Activated T-cell treated with anti-CD3 and anti-CD28 coated beads, Interleukin-2, amount 50 U/mL, for 24 hours (primary cell): ENCODE results near the gene FITM1.
A peak's percentile ranks its signal among the peaks of the same experiment; 100 is the strongest.
"Not testable (repeated sequence)": the region's sequence is repeated elsewhere in the genome, so short reads cannot be mapped to it uniquely, and the experiment has no call there.

Experiments
- DNase-seq: peaks from one replicate; pipeline ENCODE4 v3.0.0-alpha.2; 2020
- H3K27ac Mint-ChIP-seq: 2 replicates; pipeline ENCODE4 v1.8.0; 2020; ENCODE audit warnings: mild to moderate bottlenecking, mixed read lengths
- H3K27me3 Mint-ChIP-seq: 2 replicates; pipeline ENCODE4 v1.8.0; 2020; ENCODE audit warnings: mixed read lengths
- H3K36me3 Mint-ChIP-seq: 2 replicates; pipeline ENCODE4 v1.8.0; 2020; ENCODE audit warnings: low read depth, mixed read lengths
- H3K4me1 Mint-ChIP-seq: 2 replicates; pipeline ENCODE4 v1.8.0; 2020; ENCODE audit warnings: low read depth, mixed read lengths
- H3K4me3 Mint-ChIP-seq: 2 replicates; pipeline ENCODE4 v1.8.0; 2020; ENCODE audit warnings: mild to moderate bottlenecking, moderate library complexity, mixed read lengths
- H3K9me3 Mint-ChIP-seq: 2 replicates; pipeline ENCODE4 v1.8.0; 2020; ENCODE audit warnings: mixed read lengths

Gene FITM1

DNA sequence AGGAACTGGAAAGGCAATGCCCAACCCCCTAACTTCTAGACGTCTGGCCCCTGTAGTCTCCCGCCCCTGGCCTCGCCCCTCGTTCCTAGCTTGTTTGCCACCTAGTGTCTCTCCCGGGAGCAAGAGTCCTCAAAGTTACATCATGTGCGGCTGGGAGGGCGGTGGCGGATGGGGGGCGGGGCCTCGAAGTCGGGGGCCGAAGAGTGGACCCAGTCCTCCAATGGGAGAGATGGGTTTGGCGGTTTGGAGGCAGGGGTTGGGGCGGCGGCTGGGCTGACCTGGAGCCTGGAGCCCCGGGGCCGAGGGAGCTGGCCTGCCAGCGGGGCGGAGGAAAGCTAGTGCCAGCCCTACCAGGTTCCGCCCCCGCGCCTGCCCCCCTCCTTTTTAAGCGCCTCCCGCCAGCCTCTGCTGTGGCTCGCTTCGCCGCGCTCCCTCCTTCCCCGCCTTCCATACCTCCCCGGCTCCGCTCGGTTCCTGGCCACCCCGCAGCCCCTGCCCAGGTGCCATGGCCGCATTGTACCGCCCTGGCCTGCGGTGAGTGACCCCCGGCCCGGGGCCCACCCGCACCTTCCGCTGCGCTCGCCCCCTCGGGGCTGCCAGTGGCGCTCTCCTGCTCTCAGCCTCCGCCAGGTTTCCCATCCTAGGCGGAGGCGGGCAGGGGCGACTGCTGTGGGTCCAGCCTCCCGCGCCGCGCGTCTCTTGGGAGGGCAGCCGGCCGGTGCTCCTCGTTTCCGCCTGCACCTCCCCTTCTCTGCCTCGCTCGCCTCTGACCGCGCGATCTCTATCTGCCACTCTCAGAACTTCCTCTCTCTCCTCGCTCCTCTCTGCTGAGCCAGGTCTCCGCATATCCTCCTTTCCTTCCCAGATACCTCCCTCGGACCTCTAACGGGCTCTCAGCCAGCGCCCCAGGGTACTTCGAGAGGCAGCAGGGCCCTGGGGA is 36.3 kb upstream of the FITM1 start, which contains the start of gene PCK2:
Gene PCK2, plus strand, starts transcription at position 411 of the 940 bp plus-strand sequence. Its CDS starts 95 bp downstream, at position 506.
- Mint-ChIP-seq H3K9me3 (no peaks in the 10 kb centered on the region), H3K4me1 (peaks cover 31% of the 10 kb centered on the region), H3K27ac (peak within 1 kb of the TSS; percentile 97), H3K4me3 (peak within 1 kb of the TSS; percentile 95), H3K36me3 (peaks cover 42% of the 10 kb centered on the region), H3K27me3 (no peaks in the 10 kb centered on the region)
- DNase-seq, result peak; percentile 91

DNA sequence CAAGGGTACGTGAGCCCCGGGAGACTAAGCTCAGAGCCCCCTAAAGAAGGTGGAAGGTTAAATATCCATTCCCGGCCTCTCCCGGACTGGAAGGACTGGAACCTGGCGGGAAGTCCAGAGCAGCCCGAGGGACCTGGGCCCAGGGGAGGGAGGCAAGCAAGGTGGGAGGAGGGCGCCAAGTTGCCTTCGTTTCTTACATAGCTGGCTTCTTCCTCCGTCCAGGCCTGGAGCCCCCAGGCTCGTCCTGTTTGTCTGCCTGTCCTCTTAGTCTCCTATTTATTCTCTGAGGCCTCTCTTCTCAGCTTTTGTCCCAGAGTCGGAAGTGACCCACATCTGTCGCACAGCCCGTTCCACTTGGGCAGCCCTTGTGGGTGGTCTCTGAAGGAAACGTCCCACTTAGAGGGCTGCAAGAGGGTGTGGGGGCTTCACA is 35.6 kb upstream of the FITM1 start:
- H3K27ac Mint-ChIP-seq, result peak overlapping the region; percentile 97
- H3K4me3 Mint-ChIP-seq, result peak overlapping the region; percentile 95
- no peak for DNase-seq
- peaks cover 49% of the 10 kb centered on the region for H3K36me3 Mint-ChIP-seq
- no peaks in the 10 kb centered on the region for H3K27me3 Mint-ChIP-seq
- peaks cover 30% of the 10 kb centered on the region for H3K4me1 Mint-ChIP-seq
- no peaks in the 10 kb centered on the region for H3K9me3 Mint-ChIP-seq

DNA sequence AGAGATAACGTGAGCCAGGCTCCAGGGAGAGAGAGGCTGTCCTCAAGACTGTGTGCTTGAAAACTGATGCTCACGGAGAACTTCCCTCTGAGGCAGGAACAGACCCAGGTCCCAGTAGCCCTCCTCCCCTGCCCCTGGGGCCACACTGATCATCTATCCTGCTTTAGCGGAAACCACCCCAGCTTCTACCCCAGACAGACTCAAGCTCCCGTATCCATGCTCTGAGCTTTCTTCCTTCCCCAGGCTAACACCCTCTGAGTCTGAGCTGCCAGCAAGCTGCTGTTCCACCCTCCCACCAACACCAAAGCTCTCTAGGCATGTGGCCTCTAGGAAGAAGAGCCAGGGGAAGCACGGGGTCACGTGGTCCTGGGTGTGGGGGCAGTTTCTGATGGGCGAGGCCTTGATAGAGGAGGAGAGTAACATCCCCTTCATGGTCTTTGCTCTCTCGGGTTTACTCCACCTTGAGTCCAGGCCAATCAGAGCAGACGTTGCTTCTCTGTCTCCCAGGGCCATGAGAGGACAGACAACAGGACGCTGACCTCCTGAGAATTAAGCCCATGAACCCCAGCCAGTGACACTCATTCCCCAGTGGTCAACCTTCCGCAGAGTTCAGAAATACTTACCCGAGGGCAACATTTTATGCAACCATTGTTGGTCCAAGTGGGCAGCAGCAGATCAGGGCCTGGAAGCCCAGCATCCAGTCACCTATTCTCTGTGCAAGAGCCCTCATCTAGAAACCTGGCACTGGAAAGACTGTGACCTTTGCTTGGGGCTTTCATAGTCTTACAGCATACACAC is 35.0 kb upstream of the FITM1 start:
- peaks cover 55% of the 10 kb centered on the region for H3K36me3 Mint-ChIP-seq
- H3K27me3 Mint-ChIP-seq, result no peaks in the 10 kb centered on the region
- peak overlapping the region; percentile 97 for H3K27ac Mint-ChIP-seq
- H3K4me3 Mint-ChIP-seq, result peak overlapping the region; percentile 95
- DNase-seq, result peak; percentile 76
- H3K4me1 Mint-ChIP-seq, result peaks cover 28% of the 10 kb centered on the region
- no peaks in the 10 kb centered on the region for H3K9me3 Mint-ChIP-seq

DNA sequence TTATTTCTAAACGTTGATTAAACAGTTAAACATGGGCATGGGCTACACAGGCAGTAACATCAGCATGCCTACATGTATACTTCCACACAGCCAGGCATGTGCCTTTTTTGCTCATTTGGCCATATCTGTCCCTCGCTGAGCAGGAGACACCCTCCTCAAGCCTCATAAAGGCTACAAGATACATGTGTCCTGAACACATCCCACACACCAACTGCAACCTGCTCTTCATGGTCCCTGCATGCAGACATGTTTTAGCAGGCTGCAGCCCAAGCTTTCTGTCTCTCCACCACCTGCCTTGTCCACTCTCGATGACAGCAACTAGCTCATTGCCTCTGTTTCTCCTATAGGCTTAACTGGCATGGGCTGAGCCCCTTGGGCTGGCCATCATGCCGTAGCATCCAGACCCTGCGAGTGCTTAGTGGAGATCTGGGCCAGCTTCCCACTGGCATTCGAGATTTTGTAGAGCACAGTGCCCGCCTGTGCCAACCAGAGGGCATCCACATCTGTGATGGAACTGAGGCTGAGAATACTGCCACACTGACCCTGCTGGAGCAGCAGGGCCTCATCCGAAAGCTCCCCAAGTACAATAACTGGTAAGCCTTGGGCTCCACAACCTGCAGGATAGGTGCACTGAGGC is 33.8 kb upstream of the FITM1 start:
- Mint-ChIP-seq H3K9me3 (no peaks in the 10 kb centered on the region), H3K4me1 (peaks cover 26% of the 10 kb centered on the region), H3K27me3 (no peaks in the 10 kb centered on the region), H3K4me3 (peak overlapping the region; percentile 45), H3K36me3 (peaks cover 67% of the 10 kb centered on the region), H3K27ac (peak overlapping the region; percentile 57)
- no peak for DNase-seq

DNA sequence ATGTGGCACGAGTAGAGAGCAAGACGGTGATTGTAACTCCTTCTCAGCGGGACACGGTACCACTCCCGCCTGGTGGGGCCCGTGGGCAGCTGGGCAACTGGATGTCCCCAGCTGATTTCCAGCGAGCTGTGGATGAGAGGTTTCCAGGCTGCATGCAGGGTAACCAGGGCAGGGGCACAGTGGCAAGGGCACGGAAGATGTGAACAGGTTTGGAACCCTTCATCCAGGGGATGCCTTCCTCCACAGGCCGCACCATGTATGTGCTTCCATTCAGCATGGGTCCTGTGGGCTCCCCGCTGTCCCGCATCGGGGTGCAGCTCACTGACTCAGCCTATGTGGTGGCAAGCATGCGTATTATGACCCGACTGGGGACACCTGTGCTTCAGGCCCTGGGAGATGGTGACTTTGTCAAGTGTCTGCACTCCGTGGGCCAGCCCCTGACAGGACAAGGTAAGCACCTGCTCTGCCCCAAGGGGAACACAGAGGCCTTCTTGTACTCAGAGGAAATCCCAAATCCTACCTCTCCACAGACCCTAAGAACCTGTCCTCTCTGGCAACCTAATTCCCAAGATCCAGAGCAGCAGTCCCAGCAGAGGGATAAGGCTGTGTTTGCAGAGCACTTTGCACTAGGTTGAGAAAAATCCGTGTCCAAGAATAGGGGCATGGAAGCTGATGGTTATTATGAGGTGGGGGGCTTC is 32.1 kb upstream of the FITM1 start:
- no peak overlapping the region for H3K4me3 Mint-ChIP-seq
- H3K27me3 Mint-ChIP-seq, result no peaks in the 10 kb centered on the region
- DNase-seq, result no peak
- peak overlapping the region; percentile 44 for H3K27ac Mint-ChIP-seq
- peaks cover 20% of the 10 kb centered on the region for H3K4me1 Mint-ChIP-seq
- H3K9me3 Mint-ChIP-seq, result no peaks in the 10 kb centered on the region
- peaks cover 80% of the 10 kb centered on the region for H3K36me3 Mint-ChIP-seq

DNA sequence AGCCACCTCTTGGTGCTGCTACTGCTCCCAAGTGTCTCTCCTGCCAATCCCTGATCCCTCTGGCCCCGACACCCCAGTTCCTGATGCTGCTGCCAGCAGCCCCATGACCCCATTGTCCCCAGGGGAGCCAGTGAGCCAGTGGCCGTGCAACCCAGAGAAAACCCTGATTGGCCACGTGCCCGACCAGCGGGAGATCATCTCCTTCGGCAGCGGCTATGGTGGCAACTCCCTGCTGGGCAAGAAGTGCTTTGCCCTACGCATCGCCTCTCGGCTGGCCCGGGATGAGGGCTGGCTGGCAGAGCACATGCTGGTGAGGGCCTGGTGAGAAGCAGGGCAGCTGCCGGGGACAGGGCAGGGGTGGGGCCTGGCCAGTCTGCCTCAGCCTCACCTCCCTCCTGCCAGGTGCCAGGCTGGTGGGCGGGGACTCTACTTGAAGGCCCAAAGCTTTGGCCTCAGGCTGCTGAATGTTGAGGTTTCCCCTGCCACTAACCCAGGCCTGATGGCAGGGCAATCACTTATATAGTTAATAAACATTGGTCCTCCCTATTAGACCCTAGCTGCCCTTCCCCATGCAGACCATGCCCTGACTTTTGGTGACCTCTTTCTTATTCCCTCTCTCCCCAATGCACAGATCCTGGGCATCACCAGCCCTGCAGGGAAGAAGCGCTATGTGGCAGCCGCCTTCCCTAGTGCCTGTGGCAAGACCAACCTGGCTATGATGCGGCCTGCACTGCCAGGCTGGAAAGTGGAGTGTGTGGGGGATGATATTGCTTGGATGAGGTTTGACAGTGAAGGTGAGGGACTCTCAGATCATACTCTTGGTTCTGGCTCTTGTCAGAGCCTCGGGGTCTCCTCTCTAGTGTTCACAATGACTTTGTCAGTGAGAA is 31.3 kb upstream of the FITM1 start:
- Mint-ChIP-seq H3K4me1 (peaks cover 15% of the 10 kb centered on the region), H3K27me3 (no peaks in the 10 kb centered on the region), H3K4me3 (no peak overlapping the region), H3K9me3 (no peaks in the 10 kb centered on the region), H3K27ac (no peak overlapping the region), H3K36me3 (peaks cover 88% of the 10 kb centered on the region)
- DNase-seq, result no peak

DNA sequence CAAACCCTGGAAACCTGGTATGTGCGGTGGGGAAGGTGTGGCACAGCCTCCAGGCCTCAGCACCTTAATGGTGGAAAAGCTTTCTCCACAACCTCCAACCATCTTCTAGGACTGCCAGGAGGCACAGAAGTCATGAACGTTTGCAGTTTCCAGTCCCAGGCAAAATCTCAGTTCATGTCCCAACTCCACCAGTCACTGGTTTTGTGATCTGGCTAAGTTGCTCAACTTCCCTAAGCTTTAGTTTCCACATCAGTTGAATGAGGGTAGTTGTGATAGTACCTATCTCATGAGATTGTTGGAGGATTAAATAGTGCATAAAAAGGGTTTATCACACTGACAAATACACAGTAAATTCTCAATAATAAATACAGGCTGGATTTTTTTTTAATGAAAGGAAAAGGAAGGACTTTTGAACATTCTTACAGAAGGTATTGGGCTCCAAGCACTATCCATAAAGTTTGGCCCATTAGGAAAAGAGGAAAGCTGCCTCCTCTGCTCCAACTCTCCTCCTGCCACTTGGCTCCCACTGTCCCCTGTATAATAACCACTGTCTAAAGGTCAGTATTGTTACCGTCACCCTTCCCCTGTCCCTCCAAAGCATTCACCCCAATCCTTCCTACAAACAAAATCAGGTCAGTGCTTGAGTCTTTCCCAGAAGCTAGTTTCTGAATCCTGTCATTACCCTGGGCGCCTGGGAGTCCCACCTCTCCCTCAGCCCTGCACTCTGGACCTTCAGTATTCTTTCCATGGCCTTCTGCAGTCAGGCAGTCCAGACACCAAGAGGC is 30.1 kb upstream of the FITM1 start:
- Mint-ChIP-seq H3K27me3 (no peaks in the 10 kb centered on the region), H3K36me3 (peaks cover 89% of the 10 kb centered on the region), H3K9me3 (no peaks in the 10 kb centered on the region), H3K4me3 (no peak overlapping the region), H3K4me1 (peaks cover 13% of the 10 kb centered on the region), H3K27ac (peak overlapping the region; percentile 29)
- DNase-seq, result no peak

DNA sequence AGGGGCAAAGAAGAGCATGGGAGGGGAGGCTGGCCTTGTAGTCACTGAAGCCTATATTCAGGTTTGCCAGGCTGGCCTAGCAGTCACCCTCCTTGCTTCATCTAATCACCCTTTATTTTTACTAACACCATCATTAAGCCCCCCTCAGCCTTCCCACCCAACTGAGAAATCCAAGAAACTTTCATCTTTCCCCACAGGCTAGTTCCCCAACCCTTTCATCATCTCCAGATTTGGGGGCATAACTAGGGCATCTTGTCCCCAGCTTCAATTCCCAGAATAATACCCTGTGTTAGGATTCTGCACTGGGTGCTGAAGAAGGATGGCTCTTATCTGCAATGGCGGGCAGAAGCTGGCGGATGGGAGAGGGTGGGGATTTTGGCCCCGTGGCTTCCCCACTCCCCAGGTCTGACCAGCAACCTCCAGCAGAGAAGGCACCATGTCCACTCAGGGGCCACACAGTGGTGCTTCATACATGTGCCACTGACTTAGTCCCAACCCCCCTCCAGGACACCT is 29.4 kb upstream of the FITM1 start:
- H3K4me1 Mint-ChIP-seq, result peaks cover 10% of the 10 kb centered on the region
- no peak for DNase-seq
- peaks cover 84% of the 10 kb centered on the region for H3K36me3 Mint-ChIP-seq
- no peak overlapping the region for H3K4me3 Mint-ChIP-seq
- H3K27ac Mint-ChIP-seq, result no peak overlapping the region
- H3K27me3 Mint-ChIP-seq, result no peaks in the 10 kb centered on the region
- H3K9me3 Mint-ChIP-seq, result no peaks in the 10 kb centered on the region

DNA sequence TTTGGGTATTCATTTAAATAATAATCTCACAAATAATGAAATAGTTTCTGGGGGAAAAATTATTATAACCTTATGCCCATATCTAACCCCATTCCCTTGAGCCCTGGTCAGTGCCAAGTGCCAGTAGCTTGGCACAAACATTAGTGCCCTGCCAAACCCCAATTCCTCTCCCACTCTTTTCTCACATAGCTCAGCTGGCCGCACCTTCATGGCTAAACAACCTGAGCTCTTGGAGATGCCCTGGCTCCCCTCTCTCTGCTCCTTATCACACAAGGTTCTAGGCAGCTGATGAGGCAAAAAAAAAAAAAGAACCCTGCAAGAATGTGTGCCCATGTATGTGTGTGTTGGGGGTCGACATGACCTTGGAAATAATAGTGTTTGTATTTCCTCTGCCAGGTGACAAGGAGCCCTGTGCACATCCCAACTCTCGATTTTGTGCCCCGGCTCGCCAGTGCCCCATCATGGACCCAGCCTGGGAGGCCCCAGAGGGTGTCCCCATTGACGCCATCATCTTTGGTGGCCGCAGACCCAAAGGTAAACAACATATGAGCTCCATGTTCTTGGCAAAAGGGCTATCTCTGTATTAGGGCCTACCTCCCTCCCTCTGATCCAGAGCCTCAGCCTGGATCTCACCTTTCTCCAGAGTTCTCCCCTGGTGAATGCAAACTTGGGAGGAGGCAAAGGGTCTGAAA is 28.0 kb upstream of the FITM1 start:
- Mint-ChIP-seq H3K4me3 (no peak overlapping the region), H3K27ac (no peak overlapping the region), H3K9me3 (no peaks in the 10 kb centered on the region), H3K36me3 (peaks cover 73% of the 10 kb centered on the region), H3K27me3 (no peaks in the 10 kb centered on the region), H3K4me1 (peaks cover 4% of the 10 kb centered on the region)
- no peak for DNase-seq

DNA sequence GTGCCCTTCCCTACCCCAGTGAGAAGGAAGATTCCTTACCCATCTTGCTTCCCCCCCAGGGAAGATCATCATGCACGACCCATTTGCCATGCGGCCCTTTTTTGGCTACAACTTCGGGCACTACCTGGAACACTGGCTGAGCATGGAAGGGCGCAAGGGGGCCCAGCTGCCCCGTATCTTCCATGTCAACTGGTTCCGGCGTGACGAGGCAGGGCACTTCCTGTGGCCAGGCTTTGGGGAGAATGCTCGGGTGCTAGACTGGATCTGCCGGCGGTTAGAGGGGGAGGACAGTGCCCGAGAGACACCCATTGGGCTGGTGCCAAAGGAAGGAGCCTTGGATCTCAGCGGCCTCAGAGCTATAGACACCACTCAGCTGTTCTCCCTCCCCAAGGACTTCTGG is 27.0 kb upstream of the FITM1 start:
- no peak overlapping the region for H3K27ac Mint-ChIP-seq
- H3K9me3 Mint-ChIP-seq, result no peaks in the 10 kb centered on the region
- DNase-seq, result no peak
- no peaks in the 10 kb centered on the region for H3K27me3 Mint-ChIP-seq
- peaks cover 8% of the 10 kb centered on the region for H3K4me1 Mint-ChIP-seq
- H3K36me3 Mint-ChIP-seq, result peaks cover 65% of the 10 kb centered on the region
- H3K4me3 Mint-ChIP-seq, result no peak overlapping the region

DNA sequence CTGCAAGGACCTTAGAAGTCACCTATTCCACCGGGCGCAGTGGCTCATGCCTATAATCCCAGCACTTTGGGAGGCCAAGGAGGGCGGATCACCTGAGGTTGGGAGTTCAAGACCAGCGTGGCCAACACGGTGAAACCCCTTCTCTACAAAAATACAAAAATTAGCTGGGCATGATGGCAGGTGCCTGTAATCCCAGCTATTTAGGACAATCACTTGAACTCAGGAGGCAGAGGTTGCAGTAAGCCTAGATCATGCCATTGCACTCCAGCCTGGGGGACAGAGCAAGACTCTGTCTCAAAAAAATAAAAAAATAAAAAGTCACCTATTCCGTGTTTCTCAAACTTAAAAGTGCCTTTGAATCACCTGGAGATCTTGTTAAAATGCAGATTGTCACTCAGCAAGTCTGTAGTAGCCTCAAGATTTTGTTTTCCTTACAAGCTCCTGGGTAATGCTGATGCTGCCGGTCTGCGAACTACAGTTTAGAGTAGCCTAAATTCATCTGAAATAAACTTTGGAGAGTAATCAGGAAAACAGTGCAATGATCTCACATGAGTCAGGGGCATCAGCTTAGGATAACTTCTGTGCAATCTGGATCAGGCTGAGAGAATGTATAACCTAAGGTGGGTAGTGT is 24.7 kb upstream of the FITM1 start:
- H3K4me3 Mint-ChIP-seq, DNase-seq, H3K27me3 Mint-ChIP-seq, H3K9me3 Mint-ChIP-seq: not testable (repeated sequence)
- Mint-ChIP-seq H3K4me1 (peaks cover 23% of the 10 kb centered on the region), H3K27ac (peak overlapping the region; percentile 71), H3K36me3 (peaks cover 42% of the 10 kb centered on the region)
